ENCODE data around the gene LMNB1. TPM values are rescaled to one million over a fixed set of nuclear protein-coding genes. Genes with fewer than 3 reads are reported as not detected.
"Not testable (repeated sequence)": the region's sequence is repeated elsewhere in the genome, so short reads cannot be mapped to it uniquely, and the experiment has no call there.

The LMNB1 gene
- total RNA-seq, 1 experiment from 2014 or later, result 220 TPM

GRCh38 chr5:126839407-126839806 is 62.5 kb downstream of the LMNB1 start:
- CTCF ChIA-PET; H3K27me3 Mint-ChIP-seq (ENCODE audit: low read depth); H3K9me3 Mint-ChIP-seq: not testable (repeated sequence)
- POLR2A ChIA-PET, result interaction anchor here (1.0 kb wide), 1 partner anchor 61 kb away, joined by 5 read pairs; no protein-coding TSS in a partner anchor
- Mint-ChIP-seq H3K36me3 (peaks cover 67% of the 10 kb centered on the region), H3K4me1 (peaks cover 69% of the 10 kb centered on the region), H3K27ac (peak overlapping the region; percentile 99), H3K4me3 (peak overlapping the region; percentile 95)
- DNase-seq (ENCODE audit: low spot score), result peak; percentile 43
- TF ChIP-seq ZMAT4 (CRISPR knock-in tag; IDR thresholded peaks at IDR 0.05) (0 out of 2 replicates have a peak, but pooled peaks have one; percentile 53), TEAD1 (CRISPR knock-in tag; IDR thresholded peaks at IDR 0.05) (peak; percentile 94)
- peak; percentile 61 for ATAC-seq

- Mint-ChIP-seq H3K27ac (peak overlapping the region; percentile 99), H3K4me1 (peaks cover 81% of the 10 kb centered on the region), H3K36me3 (peaks cover 39% of the 10 kb centered on the region), H3K4me3 (peak overlapping the region; percentile 95)
- ATAC-seq; DNase-seq (ENCODE audit: low spot score); POLR2A ChIA-PET; H3K9me3 Mint-ChIP-seq; CTCF ChIA-PET; H3K27me3 Mint-ChIP-seq (ENCODE audit: low read depth): not testable (repeated sequence)
Observed at GRCh38 chr5:126843375-126843774, 66.4 kb downstream of the LMNB1 start.

- peak; percentile 61 for DNase-seq (ENCODE audit: low spot score)
- ATAC-seq, result peak; percentile 85
- Mint-ChIP-seq H3K27ac (peak overlapping the region; percentile 94), H3K4me1 (peaks cover 73% of the 10 kb centered on the region), H3K4me3 (peak overlapping the region; percentile 95), H3K36me3 (peaks cover 38% of the 10 kb centered on the region)
- H3K27me3 Mint-ChIP-seq (ENCODE audit: low read depth); H3K9me3 Mint-ChIP-seq; POLR2A ChIA-PET: not testable (repeated sequence)
- CTCF ChIA-PET, result interaction anchor here (1.0 kb wide), 1 partner anchor 13 kb away, joined by 3 read pairs; no protein-coding TSS in a partner anchor
Observed at GRCh38 chr5:126845470-126846070, 68.6 kb downstream of the LMNB1 start.

GRCh38 chr5:126846344-126846743 is 69.4 kb downstream of the LMNB1 start:
- TF ChIP-seq NFYB (CRISPR knock-in tag; conservative IDR thresholded peaks at IDR 0.05; ENCODE audit: low read depth) (no peak), IRF2 (CRISPR knock-in tag; IDR thresholded peaks at IDR 0.05; ENCODE audit: borderline replicate concordance, low read depth) (no peak), STAT6 (CRISPR knock-in tag; conservative IDR thresholded peaks at IDR 0.05; ENCODE audit: low read depth) (no peak)
- Mint-ChIP-seq H3K9me3 (no peaks in the 10 kb centered on the region), H3K27ac (peak overlapping the region; percentile 94), H3K4me3 (peak overlapping the region; percentile 95), H3K4me1 (peaks cover 73% of the 10 kb centered on the region), H3K36me3 (peaks cover 30% of the 10 kb centered on the region), H3K27me3 (ENCODE audit: low read depth) (no peaks in the 10 kb centered on the region; the same call in 1 of the 2 replicates)
- CTCF ChIA-PET, result interaction anchor here (1.0 kb wide), 1 partner anchor 12 kb away, joined by 3 read pairs; no protein-coding TSS in a partner anchor
- ATAC-seq, result peak; percentile 11; the same call in 1 of the 2 replicates
- POLR2A ChIA-PET, result no interaction called here
- DNase-seq (ENCODE audit: low spot score), result no peak

GRCh38 chr5:126846744-126847455 is 70.0 kb downstream of the LMNB1 start:
- H3K27me3 Mint-ChIP-seq (ENCODE audit: low read depth), result no peaks in the 10 kb centered on the region; the same call in 1 of the 2 replicates
- H3K27ac Mint-ChIP-seq, result peak overlapping the region; percentile 94
- ChIA-PET POLR2A (no interaction called here), CTCF (no interaction called here)
- H3K9me3 Mint-ChIP-seq, result no peaks in the 10 kb centered on the region
- H3K4me3 Mint-ChIP-seq, result peak overlapping the region; percentile 95
- H3K4me1 Mint-ChIP-seq, result peaks cover 73% of the 10 kb centered on the region
- ATAC-seq (peak; percentile 56), DNase-seq (ENCODE audit: low spot score) (no peak)
- H3K36me3 Mint-ChIP-seq, result peaks cover 25% of the 10 kb centered on the region
- TF ChIP-seq NFE2L1 (CRISPR knock-in tag; IDR thresholded peaks at IDR 0.05) (no peak), RELA (CRISPR knock-in tag; IDR thresholded peaks at IDR 0.05; ENCODE audit: borderline replicate concordance) (no peak), TCF7 (CRISPR knock-in tag; IDR thresholded peaks at IDR 0.05; ENCODE audit: low read depth) (no peak), GABPB1 (CRISPR knock-in tag; IDR thresholded peaks at IDR 0.05) (no peak), AFF4 (CRISPR knock-in tag; IDR thresholded peaks at IDR 0.05; ENCODE audit: borderline replicate concordance) (no peak), USF2 (CRISPR knock-in tag; IDR thresholded peaks at IDR 0.05) (no peak), NFATC4 (CRISPR knock-in tag; IDR thresholded peaks at IDR 0.05) (no peak), EMX1 (CRISPR knock-in tag; IDR thresholded peaks at IDR 0.05) (no peak), IRF1 (CRISPR knock-in tag; IDR thresholded peaks at IDR 0.05) (no peak)

All from WTC11 (cell line).